SK-N-SH (cell line): ENCODE results near the gene C9orf50.

Source experiments
- EP300 ChIP-seq, 2 experiments: IDR thresholded peaks; 2 replicates each; pipeline versions ENCODE4 v1.4.0 to v1.6.1; 2012; ENCODE audit warnings: borderline replicate concordance in 1 of 2, low read depth in 1 of 2, low read length in 1 of 2
- TCF12 ChIP-seq: IDR thresholded peaks from 2 replicates; pipeline ENCODE4 v1.4.0; 2012
- TF ChIP-seq, protein P1 (sequence below): IDR thresholded peaks from 2 replicates; pipeline ENCODE4 v1.4.0; 2012; ENCODE audit warnings: low read depth, borderline replicate concordance
- TF ChIP-seq, protein P2 (sequence below): fragments of 150-350 bp; IDR thresholded peaks from 2 replicates; pipeline ENCODE4 v1.6.1; 2017; ENCODE audit warnings: antibody characterized with exemption, low read length, low read depth, borderline replicate concordance

DNA sequence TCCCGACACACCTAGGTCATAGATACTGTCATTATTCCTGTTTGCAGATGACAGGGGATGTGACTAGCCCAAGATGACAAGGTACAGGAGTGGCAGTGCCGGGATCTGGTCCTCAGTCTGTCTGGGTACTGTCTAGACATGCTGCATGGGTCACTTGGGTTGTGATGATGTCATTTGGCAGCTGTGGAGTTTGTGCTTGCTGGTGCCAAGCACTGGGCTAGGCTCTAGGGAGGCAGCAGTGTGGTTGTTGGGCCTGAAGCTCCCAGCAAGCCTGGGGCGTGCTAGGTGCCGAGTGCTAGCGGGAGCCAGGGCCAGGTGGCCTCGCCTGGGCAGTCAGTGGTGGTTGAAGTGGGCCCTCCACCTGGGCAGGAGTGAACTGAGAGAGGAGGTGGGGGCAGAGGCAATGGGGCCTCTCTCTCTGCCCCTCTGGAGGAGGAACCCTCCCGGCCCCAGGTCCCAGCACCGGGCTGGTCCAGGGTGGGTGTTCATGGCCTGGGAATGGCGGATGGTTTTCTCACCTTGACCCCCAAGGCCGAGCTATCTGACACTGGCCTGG, 29.9 kb upstream of the C9orf50 start:
- TF ChIP-seq TCF12 (no peak), EP300 (IDR thresholded peaks at IDR 0.05; ENCODE audit: borderline replicate concordance in 1 of 2, low read depth in 1 of 2, low read length in 1 of 2) (no peak)
- TF ChIP-seq, protein P1, sequence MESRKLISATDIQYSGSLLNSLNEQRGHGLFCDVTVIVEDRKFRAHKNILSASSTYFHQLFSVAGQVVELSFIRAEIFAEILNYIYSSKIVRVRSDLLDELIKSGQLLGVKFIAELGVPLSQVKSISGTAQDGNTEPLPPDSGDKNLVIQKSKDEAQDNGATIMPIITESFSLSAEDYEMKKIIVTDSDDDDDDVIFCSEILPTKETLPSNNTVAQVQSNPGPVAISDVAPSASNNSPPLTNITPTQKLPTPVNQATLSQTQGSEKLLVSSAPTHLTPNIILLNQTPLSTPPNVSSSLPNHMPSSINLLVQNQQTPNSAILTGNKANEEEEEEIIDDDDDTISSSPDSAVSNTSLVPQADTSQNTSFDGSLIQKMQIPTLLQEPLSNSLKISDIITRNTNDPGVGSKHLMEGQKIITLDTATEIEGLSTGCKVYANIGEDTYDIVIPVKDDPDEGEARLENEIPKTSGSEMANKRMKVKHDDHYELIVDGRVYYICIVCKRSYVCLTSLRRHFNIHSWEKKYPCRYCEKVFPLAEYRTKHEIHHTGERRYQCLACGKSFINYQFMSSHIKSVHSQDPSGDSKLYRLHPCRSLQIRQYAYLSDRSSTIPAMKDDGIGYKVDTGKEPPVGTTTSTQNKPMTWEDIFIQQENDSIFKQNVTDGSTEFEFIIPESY: no peak
- TF ChIP-seq, protein P2, sequence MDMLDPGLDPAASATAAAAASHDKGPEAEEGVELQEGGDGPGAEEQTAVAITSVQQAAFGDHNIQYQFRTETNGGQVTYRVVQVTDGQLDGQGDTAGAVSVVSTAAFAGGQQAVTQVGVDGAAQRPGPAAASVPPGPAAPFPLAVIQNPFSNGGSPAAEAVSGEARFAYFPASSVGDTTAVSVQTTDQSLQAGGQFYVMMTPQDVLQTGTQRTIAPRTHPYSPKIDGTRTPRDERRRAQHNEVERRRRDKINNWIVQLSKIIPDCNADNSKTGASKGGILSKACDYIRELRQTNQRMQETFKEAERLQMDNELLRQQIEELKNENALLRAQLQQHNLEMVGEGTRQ: no peak
